Measurements from ENCODE around the gene MRPS12. TPM values are rescaled to one million over a fixed set of nuclear protein-coding genes. Genes with fewer than 3 reads are reported as not detected.

The MRPS12 gene
- total and polyA plus RNA-seq, 2 of the 13 experiments (the other 11 are each of a cell fraction or from before 2014, with no cell fraction given): 27.5 to 54.8 TPM

GRCh38 chr19:38929929-38930775 lies 592 bp upstream of the MRPS12 start, which contains the start of gene SARS2 (continued):
- TF ChIP-seq ZIK1 (CRISPR knock-in tag; IDR thresholded peaks at IDR 0.05; ENCODE audit: borderline replicate concordance, low read depth) (0 out of 2 replicates have a peak, but pooled peaks have one; percentile 38), CHCHD3 (CRISPR knock-in tag; IDR thresholded peaks at IDR 0.05) (no peak), RFXANK (CRISPR knock-in tag; IDR thresholded peaks at IDR 0.05) (0 out of 2 replicates have a peak, but pooled peaks have one; percentile 35), TP53 (CRISPR knock-in tag; conservative IDR thresholded peaks at IDR 0.05) (no peak), HIVEP1 (CRISPR knock-in tag; IDR thresholded peaks at IDR 0.05) (no peak), ZNF607 (CRISPR knock-in tag; IDR thresholded peaks at IDR 0.05; ENCODE audit: borderline replicate concordance) (peak; percentile 63; the same call in 1 of the 2 replicates), ZBTB2 (CRISPR knock-in tag; IDR thresholded peaks at IDR 0.05; ENCODE audit: low read depth) (peak; percentile 56), MED1 (CRISPR knock-in tag; IDR thresholded peaks at IDR 0.05) (peak; percentile 6; the same call in 1 of the 2 replicates), LRRFIP1 (CRISPR knock-in tag; conservative IDR thresholded peaks at IDR 0.05) (no peak), ZNF136 (CRISPR knock-in tag; IDR thresholded peaks at IDR 0.05; ENCODE audit: low read depth) (peak; percentile 32; the same call in 1 of the 2 replicates), SMAD3 (CRISPR knock-in tag; IDR thresholded peaks at IDR 0.05) (peak; percentile 84), MTA3 (CRISPR knock-in tag; IDR thresholded peaks at IDR 0.05) (no peak), KLF16 (CRISPR knock-in tag; IDR thresholded peaks at IDR 0.05) (no peak), SMC3 (IDR thresholded peaks at IDR 0.05; ENCODE audit: low read length) (peak; percentile 55), BRF2 (CRISPR knock-in tag; IDR thresholded peaks at IDR 0.05) (no peak), ZFP36L2 (CRISPR knock-in tag; IDR thresholded peaks at IDR 0.05) (no peak), GRHL1 (CRISPR knock-in tag; conservative IDR thresholded peaks at IDR 0.05) (no peak), SMARCC2 (IDR thresholded peaks at IDR 0.05) (no peak), ZBTB21 (CRISPR knock-in tag; IDR thresholded peaks at IDR 0.05) (no peak), CREM (IDR thresholded peaks at IDR 0.05) (no peak), CREM (CRISPR knock-in tag; IDR thresholded peaks at IDR 0.05) (no peak), HNF1B (CRISPR knock-in tag; IDR thresholded peaks at IDR 0.05) (peak; percentile 61)
